B cell (primary cell): ENCODE data around the gene SLC17A1. TPM values are rescaled to one million over a fixed set of nuclear protein-coding genes. Genes with fewer than 3 reads are reported as not detected.

Experiments
- ATAC-seq: fragments of 200-7000 bp; cut with Tn5 transposase; one replicate; pipeline ENCODE4 v1.10.0; 2021; ENCODE audit warnings: low read depth, mild to moderate bottlenecking, moderate number of reproducible peaks, moderate library complexity
- CTCF ChIA-PET: fragments of 350-600 bp; sonication (Branson Sonifier 250); formaldehyde crosslinking; loops from one replicate; lab custom pipeline; 2021; ENCODE audit warnings: antibody characterized with exemption, inconsistent platforms; lab: Charles Lee
- POLR2A ChIA-PET: fragments of 350-600 bp; sonication (Branson Sonifier 250); formaldehyde crosslinking; loops from one replicate; lab custom pipeline; 2021; ENCODE audit warnings: antibody characterized with exemption; lab: Charles Lee
- DNase-seq: peaks from one replicate; pipeline ENCODE4 v3.0.0; 2013
- H2AFZ ChIP-seq: 2 replicates; pipeline ENCODE4 v1.6.1; 2012; ENCODE audit warnings: mild to moderate bottlenecking, low read depth, low read length; ENCODE audit not compliant: insufficient read depth, poor library complexity, severe bottlenecking
- H3K27ac ChIP-seq, 2 donors: 1 replicate in 1 of 2; 2 replicates in 1 of 2; pipeline ENCODE4 v1.5.1; 2012 to 2013; ENCODE audit warnings: low read length in 2 of 2, mild to moderate bottlenecking in 2 of 2, moderate library complexity in 1 of 2
- H3K27me3 ChIP-seq, 4 experiments: fragments of 200-600 bp in 1 of 4; sonication (generic) in 1 of 4; replicated peaks in 1 of 4; 1 replicate in 2 of 4; 2 replicates in 2 of 4; pipeline versions ENCODE4 v1.6.1 to v1.7.0; 2013 to 2016; ENCODE audit warnings: low read length in 3 of 4, mild to moderate bottlenecking in 2 of 4, mixed read lengths in 1 of 4, moderate library complexity in 1 of 4; ENCODE audit not compliant: insufficient read depth in 4 of 4, control insufficient read depth in 3 of 4; ENCODE audit errors: control extremely low read depth in 1 of 4
- H3K36me3 ChIP-seq, 2 experiments: replicated peaks in 1 of 2; 1 replicate in 1 of 2; 2 replicates in 1 of 2; pipeline versions ENCODE4 v1.6.1 to v1.7.1; 2013; ENCODE audit warnings: low read length in 1 of 2; ENCODE audit not compliant: insufficient read depth in 2 of 2, control insufficient read depth in 1 of 2; ENCODE audit errors: control extremely low read depth in 1 of 2, extremely low read depth in 1 of 2
- H3K4me1 ChIP-seq, 2 donors: fragments of 200-600 bp in 1 of 2; sonication (generic) in 1 of 2; 1 replicate in 1 of 2; 2 replicates in 1 of 2; pipeline versions ENCODE4 v1.5.1 to v1.6.1; 2013 to 2017; ENCODE audit warnings: low read length in 2 of 2; ENCODE audit not compliant: control insufficient read depth in 2 of 2, insufficient read depth in 2 of 2
- H3K4me2 ChIP-seq: replicated peaks from 2 replicates; pipeline ENCODE3; 2012; ENCODE audit warnings: mild to moderate bottlenecking, low read depth, low read length; ENCODE audit not compliant: poor library complexity, severe bottlenecking
- H3K4me3 ChIP-seq, 5 experiments: fragments of 200-600 bp in 1 of 5; sonication (generic) in 1 of 5; 1 replicate in 3 of 5; 2 replicates in 2 of 5; pipeline versions ENCODE4 v1.5.1 to v1.7.0; 2011 to 2016; ENCODE audit warnings: low read length in 4 of 5, mild to moderate bottlenecking in 4 of 5, low read depth in 2 of 5, control low read depth in 1 of 5, moderate library complexity in 1 of 5; ENCODE audit not compliant: insufficient read depth in 1 of 5; ENCODE audit errors: control extremely low read depth in 1 of 5, extremely low read depth in 1 of 5
- H3K79me2 ChIP-seq: fragments of 200-600 bp; sonication (generic); one replicate; pipeline ENCODE4 v1.6.0; 2016; ENCODE audit warnings: low read length; ENCODE audit not compliant: control insufficient read depth, insufficient read depth
- H3K9ac ChIP-seq: fragments of 200-600 bp; sonication (generic); 2 replicates; pipeline ENCODE4 v1.6.1; 2017; ENCODE audit warnings: mild to moderate bottlenecking, low read length, moderate library complexity
- H3K9me3 ChIP-seq, 3 donors: one replicate each; pipeline versions ENCODE4 v1.6.1 to v1.7.1; 2013; ENCODE audit warnings: low read length in 2 of 3; ENCODE audit not compliant: control insufficient read depth in 2 of 3, insufficient read depth in 1 of 3; ENCODE audit errors: control extremely low read depth in 1 of 3
- H4K20me1 ChIP-seq: 2 replicates; pipeline ENCODE4 v1.6.0; 2012; ENCODE audit warnings: mild to moderate bottlenecking, low read length; ENCODE audit not compliant: insufficient read depth, control insufficient read depth, poor library complexity, severe bottlenecking
- H3K27ac Mint-ChIP-seq: one replicate; pipeline ENCODE4 v1.8.0; 2021; ENCODE audit warnings: mixed read lengths
- H3K27me3 Mint-ChIP-seq: one replicate; pipeline ENCODE4 v1.8.0; 2021; ENCODE audit warnings: mixed read lengths
- H3K4me1 Mint-ChIP-seq: one replicate; pipeline ENCODE4 v1.8.0; 2021; ENCODE audit warnings: mixed read lengths
- H3K4me3 Mint-ChIP-seq: one replicate; pipeline ENCODE4 v1.8.0; 2021; ENCODE audit warnings: mixed read lengths
- H3K9me3 Mint-ChIP-seq: one replicate; pipeline ENCODE4 v1.8.0; 2022; ENCODE audit warnings: mixed read lengths; ENCODE audit not compliant: insufficient read depth
- EZH2 ChIP-seq: IDR thresholded peaks from 2 replicates; pipeline ENCODE4 v1.6.1; 2012; ENCODE audit warnings: borderline replicate concordance, low read depth, mild to moderate bottlenecking, moderate library complexity, low read length; ENCODE audit not compliant: insufficient read depth, poor library complexity, severe bottlenecking
- WGBS: methylation state at CpG from one replicate; pipeline ENCODE4 v1.1.5; 2013; ENCODE audit warnings: missing lambda C conversion rate; ENCODE audit not compliant: insufficient coverage; 5-methylcytosine and 5-hydroxymethylcytosine counted together
- intact Hi-C: fragments of 100-400 bp; cut with micrococcal nuclease; formaldehyde crosslinking; loops from one replicate; pipeline ENCODE4 v1.10.0; 2022
- polyA plus RNA-seq: library from polyadenylated mRNA; depleted of rRNA; stranded (reverse); fragments of >200 nt; gene quantifications from 2 replicates; pipeline ENCODE4 v1.2.3, GENCODE V29; 2012
- total RNA-seq, 2 donors: library from RNA; stranded (reverse); fragments of 120-200 nt in 1 of 2; gene quantifications; 1 replicate in 1 of 2; 2 replicates in 1 of 2; pipeline versions ENCODE4 v1.2.3 to v1.2.4, GENCODE V29; 2013 to 2022
- TF ChIP-seq, protein P1 (sequence below): fragments of 200-600 bp; IDR thresholded peaks from one replicate; pipeline ENCODE4 v1.8.0; 2022; ENCODE audit warnings: antibody characterized with exemption, mild to moderate bottlenecking

SLC17A1 gene
- total and polyA plus RNA-seq, 2 donors (not counting 1 experiment from before 2014, with no cell fraction given) = not detected

DNA sequence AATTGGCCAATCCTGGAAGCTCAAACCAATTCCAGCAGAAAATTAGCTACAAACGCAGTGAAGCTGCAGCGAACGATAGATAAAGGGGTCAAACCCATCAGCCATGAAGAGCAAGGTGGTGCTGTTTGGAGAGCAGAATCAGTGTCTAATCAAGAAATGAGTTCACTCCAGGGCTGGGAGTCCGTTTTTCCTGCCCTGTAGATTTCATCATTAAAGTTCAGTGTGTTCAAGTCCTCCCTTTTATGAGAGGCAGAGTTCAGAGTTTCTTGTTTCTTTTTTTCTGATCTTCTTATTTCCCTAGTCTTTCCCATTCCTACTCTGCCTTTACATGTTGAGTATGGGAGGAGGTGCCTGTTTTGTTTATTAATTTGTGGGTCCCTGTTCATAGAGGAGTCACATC, 30.4 kb downstream of the SLC17A1 start:
- Histone ChIP-seq H3K79me2 (no peaks in the 10 kb centered on the region), H3K36me3 (no peaks in the 10 kb centered on the region), H2AFZ (no peak overlapping the region), H3K4me1 (no peaks in the 10 kb centered on the region), H3K9me3 (peaks cover 0 to 5% (median 4%) of the 10 kb centered on the region in 3 donors), H3K27me3 (peaks cover 0 to 3% (median 3%) of the 10 kb centered on the region in 4 experiments), H4K20me1 (no peaks in the 10 kb centered on the region), H3K4me2 (no peak overlapping the region), H3K27ac (no peak overlapping the region), H3K9ac (no peak overlapping the region), H3K4me3 (no peak overlapping the region)
- POLR2A ChIA-PET = no interaction called here
- no peaks in the 10 kb centered on the region for H3K9me3 Mint-ChIP-seq
- no CpG with 5 or more reads among the region's 4 CpGs for whole genome bisulfite sequencing
- TF ChIP-seq EZH2 = no peak
- TF ChIP-seq, protein P1, sequence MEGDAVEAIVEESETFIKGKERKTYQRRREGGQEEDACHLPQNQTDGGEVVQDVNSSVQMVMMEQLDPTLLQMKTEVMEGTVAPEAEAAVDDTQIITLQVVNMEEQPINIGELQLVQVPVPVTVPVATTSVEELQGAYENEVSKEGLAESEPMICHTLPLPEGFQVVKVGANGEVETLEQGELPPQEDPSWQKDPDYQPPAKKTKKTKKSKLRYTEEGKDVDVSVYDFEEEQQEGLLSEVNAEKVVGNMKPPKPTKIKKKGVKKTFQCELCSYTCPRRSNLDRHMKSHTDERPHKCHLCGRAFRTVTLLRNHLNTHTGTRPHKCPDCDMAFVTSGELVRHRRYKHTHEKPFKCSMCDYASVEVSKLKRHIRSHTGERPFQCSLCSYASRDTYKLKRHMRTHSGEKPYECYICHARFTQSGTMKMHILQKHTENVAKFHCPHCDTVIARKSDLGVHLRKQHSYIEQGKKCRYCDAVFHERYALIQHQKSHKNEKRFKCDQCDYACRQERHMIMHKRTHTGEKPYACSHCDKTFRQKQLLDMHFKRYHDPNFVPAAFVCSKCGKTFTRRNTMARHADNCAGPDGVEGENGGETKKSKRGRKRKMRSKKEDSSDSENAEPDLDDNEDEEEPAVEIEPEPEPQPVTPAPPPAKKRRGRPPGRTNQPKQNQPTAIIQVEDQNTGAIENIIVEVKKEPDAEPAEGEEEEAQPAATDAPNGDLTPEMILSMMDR = no peak
- CTCF ChIA-PET = interaction anchor here (1.2 kb wide), 1 partner anchor 13 kb away, joined by 4 read pairs; no protein-coding TSS in a partner anchor
- ATAC-seq (no peak), DNase-seq (no peak)
- no peak overlapping the region for H3K4me3 Mint-ChIP-seq
- H3K27ac Mint-ChIP-seq = no peak overlapping the region
- intact Hi-C loops = no loop called here
- H3K27me3 Mint-ChIP-seq = peaks cover 58% of the 10 kb centered on the region
- no peaks in the 10 kb centered on the region for H3K4me1 Mint-ChIP-seq

DNA sequence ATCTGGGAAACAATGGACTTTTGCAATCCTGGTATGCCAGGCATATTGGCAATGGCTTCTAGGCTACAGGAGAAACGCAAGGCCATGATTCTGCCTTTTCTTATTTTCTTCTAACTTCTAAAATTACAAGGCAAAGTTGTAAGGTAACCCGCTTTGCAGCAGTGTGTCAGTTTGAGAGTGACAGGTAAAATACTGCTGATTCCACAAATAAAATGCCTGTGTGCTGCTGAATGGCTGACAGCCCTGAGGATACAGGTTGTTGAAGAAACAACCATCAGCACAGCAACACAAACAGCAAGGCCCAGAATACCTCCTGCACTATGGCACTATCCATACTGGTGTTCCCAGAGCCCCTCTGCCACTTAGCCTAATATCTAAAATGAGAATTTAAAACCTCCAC, 37.1 kb downstream of the SLC17A1 start:
- Histone ChIP-seq H3K27me3 (peaks cover 0 to 2% (median 0%) of the 10 kb centered on the region in 4 experiments), H2AFZ (no peak overlapping the region), H3K36me3 (no peaks in the 10 kb centered on the region), H4K20me1 (no peaks in the 10 kb centered on the region), H3K4me2 (no peak overlapping the region), H3K9me3 (no peaks in the 10 kb centered on the region), H3K4me1 (no peaks in the 10 kb centered on the region), H3K27ac (no peak overlapping the region), H3K4me3 (no peak overlapping the region), H3K79me2 (no peaks in the 10 kb centered on the region), H3K9ac (no peak overlapping the region)
- CTCF ChIA-PET = no interaction called here
- ATAC-seq (no peak), DNase-seq (no peak)
- no CpG with 5 or more reads among the region's 2 CpGs for WGBS
- intact Hi-C loops = no loop called here
- POLR2A ChIA-PET = no interaction called here
- Mint-ChIP-seq H3K9me3 (peaks cover 3% of the 10 kb centered on the region), H3K27ac (no peak overlapping the region), H3K27me3 (peaks cover 15% of the 10 kb centered on the region), H3K4me1 (no peaks in the 10 kb centered on the region), H3K4me3 (no peak overlapping the region)
- no peak for TF ChIP-seq EZH2
- TF ChIP-seq, protein P1 = no peak
